H1 (cell line): ENCODE measurements around the gene CASP1. TPM values are rescaled to one million over a fixed set of nuclear protein-coding genes. Genes with fewer than 3 reads are reported as not detected.

ENCODE experiments used
- CTCF ChIA-PET: fragments of 300-600 bp; sonication (Branson Sonifier 250); formaldehyde crosslinking; loops from one replicate; lab custom pipeline; 2021; ENCODE audit not compliant: partially characterized antibody; lab: Charles Lee
- POLR2A ChIA-PET: fragments of 300-600 bp; sonication (Branson Sonifier 250); formaldehyde crosslinking; loops from one replicate; lab custom pipeline; 2021; ENCODE audit warnings: inconsistent platforms; ENCODE audit not compliant: partially characterized antibody; lab: Charles Lee
- DNase-seq, 2 experiments: peaks; one replicate each; pipeline versions ENCODE4 v3.0.0 to v3.0.0-alpha.2; 2010 to 2022; ENCODE audit warnings: low spot score in 2 of 2, low read depth in 1 of 2, mixed read lengths in 1 of 2
- FAIRE-seq: peaks from 2 replicates; lab custom pipeline; 2011; peaks lifted over from hg19 to GRCh38; lab: Jason Lieb, UNC
- H2AFZ ChIP-seq: 2 replicates; pipeline ENCODE4 v1.8.1; 2012; ENCODE audit warnings: low read length, inconsistent platforms
- H2AK5ac ChIP-seq: 2 replicates; pipeline ENCODE4 v1.6.1; 2013; ENCODE audit warnings: low read depth, low read length
- H2BK120ac ChIP-seq: replicated peaks from 2 replicates; pipeline ENCODE3; 2013; ENCODE audit warnings: low read depth, low read length, inconsistent platforms
- H2BK12ac ChIP-seq: 2 replicates; pipeline ENCODE4 v1.6.1; 2013; ENCODE audit warnings: low read depth, low read length
- H2BK15ac ChIP-seq: 2 replicates; pipeline ENCODE4 v1.6.1; 2013; ENCODE audit warnings: low read length
- H2BK20ac ChIP-seq: 2 replicates; pipeline ENCODE4 v1.6.1; 2013; ENCODE audit warnings: low read length
- H2BK5ac ChIP-seq: 2 replicates; pipeline ENCODE4 v1.6.1; 2013; ENCODE audit warnings: low read depth, low read length
- H3K14ac ChIP-seq: 2 replicates; pipeline ENCODE4 v1.6.1; 2013; ENCODE audit warnings: inconsistent platforms; ENCODE audit not compliant: insufficient read length
- H3K18ac ChIP-seq: 2 replicates; pipeline ENCODE4 v1.6.1; 2013; ENCODE audit warnings: low read length; ENCODE audit errors: extremely low read depth
- H3K23ac ChIP-seq: 2 replicates; pipeline ENCODE4 v1.6.1; 2013; ENCODE audit warnings: inconsistent platforms; ENCODE audit not compliant: insufficient read length
- H3K23me2 ChIP-seq: 2 replicates; pipeline ENCODE4 v1.6.1; 2013; ENCODE audit warnings: low read depth, low read length
- H3K27ac ChIP-seq: 2 replicates; pipeline ENCODE4 v1.6.1; 2011; ENCODE audit warnings: low read depth, low read length, inconsistent platforms
- H3K27me3 ChIP-seq, 4 experiments: replicated peaks in 1 of 4; 1 replicate in 1 of 4; 2 replicates in 3 of 4; pipeline versions ENCODE4 v1.6.1 to v1.8.1; 2011 to 2013; ENCODE audit warnings: low read length in 3 of 4, mild to moderate bottlenecking in 3 of 4, inconsistent platforms in 2 of 4, mixed read lengths in 2 of 4, moderate library complexity in 1 of 4; ENCODE audit not compliant: control insufficient read depth in 3 of 4, insufficient read depth in 3 of 4; ENCODE audit errors: extremely low read depth in 1 of 4
- H3K36me3 ChIP-seq, 4 experiments: 2 replicates each; pipeline versions ENCODE4 v1.6.1 to v1.8.1; 2011 to 2013; ENCODE audit warnings: mild to moderate bottlenecking in 4 of 4, low read length in 3 of 4, moderate library complexity in 2 of 4, control low read depth in 1 of 4, inconsistent platforms in 1 of 4; ENCODE audit not compliant: insufficient read depth in 4 of 4, control insufficient read depth in 2 of 4
- H3K4ac ChIP-seq: replicated peaks from 2 replicates; pipeline ENCODE3; 2013; ENCODE audit warnings: low read length, low read depth, mixed read lengths, inconsistent platforms; ENCODE audit not compliant: insufficient read length
- H3K4me1 ChIP-seq, 4 experiments: replicated peaks in 1 of 4; 1 replicate in 1 of 4; 2 replicates in 3 of 4; pipeline versions ENCODE4 v1.6.1 to v1.8.1; 2011 to 2013; ENCODE audit warnings: low read length in 3 of 4, inconsistent platforms in 2 of 4, mixed read lengths in 1 of 4; ENCODE audit not compliant: insufficient read depth in 4 of 4, control insufficient read depth in 3 of 4
- H3K4me2 ChIP-seq, 2 experiments: 2 replicates each; pipeline versions ENCODE4 v1.6.1 to v1.8.1; 2011 to 2013; ENCODE audit warnings: low read depth in 2 of 2, low read length in 2 of 2, control low read depth in 1 of 2, inconsistent platforms in 1 of 2, mild to moderate bottlenecking in 1 of 2; ENCODE audit not compliant: insufficient read depth in 1 of 2
- H3K4me3 ChIP-seq, 4 experiments: fragments of 200-600, 300-600 bp in 1 of 4; sonication (generic), shearing (Covaris generic), sonication (Bioruptor Twin) in 1 of 4; 2 replicates each; pipeline versions ENCODE4 v1.5.1 to v1.8.1; 2011 to 2016; ENCODE audit warnings: low read length in 4 of 4, low read depth in 3 of 4, control low read depth in 2 of 4, inconsistent platforms in 2 of 4, mild to moderate bottlenecking in 2 of 4, mixed read lengths in 1 of 4, moderate library complexity in 1 of 4; ENCODE audit not compliant: insufficient read depth in 2 of 4; ENCODE audit errors: extremely low read depth in 1 of 4
- H3K56ac ChIP-seq: replicated peaks from 2 replicates; pipeline ENCODE3; 2013; ENCODE audit warnings: low read depth, mild to moderate bottlenecking, mixed read lengths, low read length, inconsistent platforms; ENCODE audit not compliant: insufficient read length
- H3K79me1 ChIP-seq: 2 replicates; pipeline ENCODE4 v1.6.1; 2013; ENCODE audit warnings: low read depth, low read length, control low read depth
- H3K79me2 ChIP-seq, 2 experiments: 2 replicates each; pipeline versions ENCODE4 v1.6.1 to v1.8.1; 2012 to 2013; ENCODE audit warnings: low read length in 2 of 2, mild to moderate bottlenecking in 2 of 2, inconsistent platforms in 1 of 2; ENCODE audit not compliant: insufficient read depth in 2 of 2, control insufficient read depth in 1 of 2
- H3K9ac ChIP-seq, 4 experiments: replicated peaks in 1 of 4; 1 replicate in 1 of 4; 2 replicates in 3 of 4; pipeline versions ENCODE4 v1.6.1 to v1.8.1; 2011 to 2013; ENCODE audit warnings: low read depth in 3 of 4, low read length in 3 of 4, control low read depth in 2 of 4, mild to moderate bottlenecking in 2 of 4, moderate library complexity in 2 of 4, inconsistent platforms in 1 of 4; ENCODE audit errors: extremely low read depth in 1 of 4
- H3K9me3 ChIP-seq, 2 experiments: 2 replicates each; pipeline versions ENCODE4 v1.6.1 to v1.8.1; 2012 to 2013; ENCODE audit warnings: mild to moderate bottlenecking in 2 of 2, moderate library complexity in 2 of 2, control low read depth in 1 of 2, inconsistent platforms in 1 of 2, low read depth in 1 of 2, low read length in 1 of 2, mixed read lengths in 1 of 2; ENCODE audit not compliant: insufficient read depth in 2 of 2
- H4K20me1 ChIP-seq, 2 experiments: replicated peaks in 1 of 2; 2 replicates each; pipeline versions ENCODE3 to v1.8.1; 2011 to 2013; ENCODE audit warnings: inconsistent platforms in 2 of 2, low read length in 2 of 2, mild to moderate bottlenecking in 1 of 2; ENCODE audit not compliant: insufficient read depth in 2 of 2, control insufficient read depth in 1 of 2
- H4K5ac ChIP-seq: 2 replicates; pipeline ENCODE4 v1.6.1; 2013; ENCODE audit warnings: low read length, low read depth, mixed read lengths, inconsistent platforms; ENCODE audit not compliant: insufficient read length
- H4K8ac ChIP-seq: 2 replicates; pipeline ENCODE4 v1.8.0; 2013; ENCODE audit warnings: mild to moderate bottlenecking, moderate library complexity, low read length, inconsistent platforms; ENCODE audit not compliant: insufficient read depth; ENCODE audit errors: extremely low read depth
- H4K91ac ChIP-seq: replicated peaks from 2 replicates; pipeline ENCODE3; 2013; ENCODE audit warnings: low read length, mixed read lengths, inconsistent platforms; ENCODE audit not compliant: insufficient read length
- NANOG ChIP-seq: IDR thresholded peaks from 2 replicates; pipeline ENCODE4 v1.6.1; 2011; ENCODE audit warnings: low read length, low read depth, mild to moderate bottlenecking, inconsistent platforms; ENCODE audit not compliant: insufficient read depth, poor library complexity, severe bottlenecking
- SIX5 ChIP-seq: IDR thresholded peaks from 2 replicates; pipeline ENCODE4 v1.6.1; 2011; ENCODE audit warnings: mild to moderate bottlenecking, low read depth, low read length
- SP2 ChIP-seq: IDR thresholded peaks from 2 replicates; pipeline ENCODE4 v1.6.1; 2012; ENCODE audit warnings: mild to moderate bottlenecking, low read length, inconsistent platforms
- WGBS, 2 experiments: shearing (Covaris generic) in 1 of 2; methylation state at CpG; one replicate each; pipeline versions ENCODE4 v1.1.6 to v1.1.7; 2013 to 2015; ENCODE audit warnings: low lambda C conversion rate in 2 of 2, mixed read lengths in 2 of 2, inconsistent platforms in 1 of 2, low coverage in 1 of 2, missing lambda C conversion rate in 1 of 2; ENCODE audit not compliant: insufficient replicate concordance in 2 of 2, insufficient coverage in 1 of 2, insufficient read length in 1 of 2; ENCODE audit errors: extremely low coverage in 1 of 2, missing lambda C conversion rate in 1 of 2; 5-methylcytosine and 5-hydroxymethylcytosine counted together
- polyA plus RNA-seq, 7 experiments: library from polyadenylated mRNA; depleted of rRNA in 3 of 7; stranded (reverse) in 5 of 7; unstranded in 2 of 7; fragments of >200 nt in 5 of 7; fragments of 200-250 nt in 2 of 7; gene quantifications; 1 replicate in 5 of 7; 2 replicates in 1 of 7; 4 replicates in 1 of 7; pipeline versions ENCODE4 v1.2.1 to v1.2.3, GENCODE V29; 2011 to 2013; ENCODE audit warnings: missing spikeins in 2 of 7, mixed read lengths in 2 of 7
- total RNA-seq: library from RNA; stranded (reverse); fragmentation: NEBNext Ultra II Directional; extraction: Animal tissue kit (Norgen Biotek cat#: 25700); gene quantifications from 2 replicates; pipeline ENCODE4 v1.2.1, GENCODE V29; 2021

Gene CASP1
- total and polyA plus RNA-seq, 2 of the 8 experiments (the other 6 are each of a cell fraction or from before 2014, with no cell fraction given): not detected

GRCh38 chr11:105049481-105049880, 14.5 kb upstream of the CASP1 start:
- no peak overlapping the region for H2BK20ac ChIP-seq
- H2AK5ac ChIP-seq: no peak overlapping the region
- H3K9me3 ChIP-seq: no peaks in the 10 kb centered on the region; a peak in 1 of 4 replicates
- no peaks in the 10 kb centered on the region for H4K20me1 ChIP-seq
- H3K79me2 ChIP-seq: no peaks in the 10 kb centered on the region
- H3K23ac ChIP-seq: no peak overlapping the region
- H3K56ac ChIP-seq: no peak overlapping the region
- no peak overlapping the region for H3K14ac ChIP-seq
- H3K4me3 ChIP-seq: no peak overlapping the region
- no peak overlapping the region for H2AFZ ChIP-seq
- H2BK12ac ChIP-seq: no peak overlapping the region
- DNase-seq: no peak
- H4K8ac ChIP-seq: no peak overlapping the region
- H3K27me3 ChIP-seq: no peaks in the 10 kb centered on the region
- H3K36me3 ChIP-seq: no peaks in the 10 kb centered on the region
- no peaks in the 10 kb centered on the region for H3K79me1 ChIP-seq
- H2BK120ac ChIP-seq: no peak overlapping the region
- no peak overlapping the region for H3K4ac ChIP-seq
- H4K91ac ChIP-seq: no peak overlapping the region
- POLR2A ChIA-PET: no interaction called here
- no peak overlapping the region for H3K18ac ChIP-seq
- no peak overlapping the region for H2BK15ac ChIP-seq
- no peak overlapping the region for H3K9ac ChIP-seq
- H3K23me2 ChIP-seq: no peaks in the 10 kb centered on the region
- CTCF ChIA-PET: no interaction called here
- no peak overlapping the region for H3K4me2 ChIP-seq
- H3K4me1 ChIP-seq: no peaks in the 10 kb centered on the region
- H2BK5ac ChIP-seq: no peak overlapping the region
- WGBS, 2 experiments: 100% methylated on average over 1 of the region's 1 CpG; no CpG with 5 or more reads in 1 of the 2 experiments
- no peak overlapping the region for H3K27ac ChIP-seq
- no peak for FAIRE-seq
- no peak overlapping the region for H4K5ac ChIP-seq
- TF ChIP-seq SIX5 (no peak), NANOG (no peak), SP2 (no peak)
